ENCODE measurements around the gene MRE11.
"Not testable (repeated sequence)": the region's sequence is repeated elsewhere in the genome, so short reads cannot be mapped to it uniquely, and the experiment has no call there.

MRE11 gene

GRCh38 chr11:94370576-94370975 lies 123.1 kb downstream of the MRE11 start:
- not testable (repeated sequence) for H2BK5ac ChIP-seq (ENCODE audit: low read length); H3K9me3 ChIP-seq (replicated peaks in 1 of 2; ENCODE audit: control insufficient read depth in 2 of 2, insufficient read depth in 1 of 2, low read depth in 1 of 2, low read length in 2 of 2); H3K36me3 ChIP-seq (replicated peaks in 1 of 2; ENCODE audit: control insufficient read depth in 2 of 2, insufficient read depth in 2 of 2, low read length in 2 of 2)

More at GRCh38 chr11:94370576-94370975, 123.1 kb downstream of the MRE11 start:
- H2BK15ac ChIP-seq (ENCODE audit: low read length); H3K4me3 ChIP-seq (ENCODE audit: low read length in 2 of 2); H3K4ac ChIP-seq (ENCODE audit: low read length); H3K27me3 ChIP-seq (ENCODE audit: control insufficient read depth in 3 of 3, insufficient read depth in 3 of 3, low read depth in 1 of 3, low read length in 3 of 3); H3K4me2 ChIP-seq (ENCODE audit: insufficient read depth, low read length, poor library complexity, severe bottlenecking); H3K14ac ChIP-seq (ENCODE audit: low read length); H4K91ac ChIP-seq (ENCODE audit: low read depth, low read length, poor library complexity); H3K9ac ChIP-seq (ENCODE audit: low read depth, low read length, poor library complexity); H3K27ac ChIP-seq (replicated peaks; ENCODE audit: low read length); H2AFZ ChIP-seq (ENCODE audit: low read length); H3K23ac ChIP-seq (ENCODE audit: low read depth, low read length, poor library complexity); H3K4me1 ChIP-seq (ENCODE audit: control insufficient read depth in 2 of 2, insufficient read depth in 1 of 2, low read depth in 1 of 2, low read length in 2 of 2); H3K18ac ChIP-seq (ENCODE audit: low read length); H2BK12ac ChIP-seq (ENCODE audit: low read length); H3K79me1 ChIP-seq (ENCODE audit: low read depth, low read length); H4K8ac ChIP-seq (ENCODE audit: low read depth, low read length); H2AK5ac ChIP-seq (ENCODE audit: low read depth, low read length); H2BK120ac ChIP-seq (ENCODE audit: low read depth, low read length); DNase-seq (ENCODE audit: low spot score): not testable (repeated sequence)
- no CpG with 5 or more reads among the region's 6 CpGs for WGBS, 2 donors (ENCODE audit: extremely low coverage in 2 of 2, insufficient read length in 2 of 2, insufficient replicate concordance in 1 of 2)

Small RNA genes lying within 50 kb of the gene (small RNA-seq; reads per million reads assigned to genes)
- 13.4 reads per million, percentile 68 among the genes with 10 or more reads in this experiment for gene MIR548L (ENCODE audit: insufficient read depth)
